SK-N-MC (cell line): Measurements from ENCODE around the gene UPK1A.
"Not testable (repeated sequence)": the region's sequence is repeated elsewhere in the genome, so short reads cannot be mapped to it uniquely, and the experiment has no call there.

Experiments used
- DNase-seq: peaks from one replicate; pipeline ENCODE4 v3.0.0-alpha.2; 2011; ENCODE audit warnings: low read depth, low spot score
- H3K27ac ChIP-seq: fragments of 200-600 bp; sonication (generic); 2 replicates; pipeline ENCODE4 v1.5.1; 2016; ENCODE audit warnings: mixed run types
- H3K36me3 ChIP-seq: fragments of 200-600 bp; sonication (generic); 2 replicates; pipeline ENCODE4 v1.6.1; 2017; ENCODE audit warnings: antibody characterized with exemption, low read length, mixed read lengths; ENCODE audit not compliant: insufficient read depth
- H3K4me3 ChIP-seq: fragments of 200-600 bp; sonication (generic); 2 replicates; pipeline ENCODE4 v1.5.1; 2016
- H3K9ac ChIP-seq: fragments of 200-600 bp; sonication (generic); 2 replicates; pipeline ENCODE4 v1.8.0; 2017; ENCODE audit warnings: mixed run types, mixed read lengths; ENCODE audit not compliant: insufficient read length
- H3K9me3 ChIP-seq: fragments of 200-600 bp; sonication (generic); 2 replicates; pipeline ENCODE4 v1.6.1; 2017; ENCODE audit warnings: low read depth, mild to moderate bottlenecking, antibody characterized with exemption, low read length, moderate library complexity, mixed read lengths
- EZH2 ChIP-seq: fragments of 200-600 bp; sonication (generic); IDR thresholded peaks from one replicate; pipeline ENCODE4 v1.6.1; 2017; ENCODE audit warnings: antibody characterized with exemption
- FOXP2 ChIP-seq: optimal IDR thresholded peaks from 2 replicates; pipeline ENCODE3; 2011; ENCODE audit warnings: mild to moderate bottlenecking, moderate library complexity; ENCODE audit not compliant: insufficient read depth; ENCODE audit errors: extremely low read length, control extremely low read depth
- POLR2AphosphoS5 ChIP-seq: IDR thresholded peaks from 2 replicates; pipeline ENCODE4 v1.6.1; 2012; ENCODE audit warnings: mild to moderate bottlenecking, low read depth, low read length, borderline replicate concordance

The UPK1A gene

GRCh38 chr19:35648017-35648961, 18.0 kb upstream of the UPK1A start, which contains the start of gene COX6B1:
COX6B1 (plus strand) TSS chr19:35648323; CDS start chr19:35651244, 2,921 bp downstream.
- peaks cover 4% of the 10 kb centered on the region; the same call in 1 of the 2 replicates for H3K36me3 ChIP-seq
- peak; percentile 90 for DNase-seq
- H3K9me3 ChIP-seq, result no peaks in the 10 kb centered on the region
- H3K4me3 ChIP-seq, result peak within 1 kb of the TSS; percentile 97
- peak within 1 kb of the TSS; percentile 84 for H3K9ac ChIP-seq
- peak within 1 kb of the TSS; percentile 85; the same call in 1 of the 2 replicates for H3K27ac ChIP-seq
- peak; percentile 97 for TF ChIP-seq POLR2AphosphoS5
- no peak for TF ChIP-seq EZH2

- Histone ChIP-seq H3K9ac (no peak overlapping the region), H3K27ac (no peak overlapping the region), H3K4me3 (no peak overlapping the region), H3K36me3 (peaks cover 21% of the 10 kb centered on the region), H3K9me3 (no peaks in the 10 kb centered on the region)
- TF ChIP-seq POLR2AphosphoS5 (no peak), FOXP2 (no peak), EZH2 (no peak)
- DNase-seq, result no peak
Observed at GRCh38 chr19:35650581-35650980, 15.7 kb upstream of the UPK1A start.

DNA sequence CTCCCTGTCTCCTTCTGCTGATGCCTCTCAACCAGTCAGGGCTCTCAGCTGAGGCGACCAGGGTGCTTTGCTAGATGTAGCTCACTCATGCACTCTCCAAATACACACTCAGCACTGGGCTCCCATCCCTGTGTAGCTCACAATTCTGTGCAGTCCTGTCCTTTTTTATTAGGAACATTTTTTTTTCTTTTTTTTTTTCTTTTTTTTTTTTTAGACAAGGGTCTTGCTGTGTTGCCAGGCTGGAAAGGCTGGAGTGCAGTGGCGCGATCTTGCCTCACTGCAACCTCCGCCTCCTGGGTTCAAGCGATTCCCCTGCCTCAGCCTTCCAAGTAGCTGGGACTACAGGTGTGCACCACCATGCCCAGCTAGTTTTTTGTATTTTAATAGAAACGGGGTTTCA, 11.5 kb upstream of the UPK1A start:
- DNase-seq, H3K27ac ChIP-seq, H3K9ac ChIP-seq, H3K9me3 ChIP-seq, H3K4me3 ChIP-seq: not testable (repeated sequence)
- H3K36me3 ChIP-seq, result peaks cover 48% of the 10 kb centered on the region

- TF ChIP-seq EZH2 (no peak), POLR2AphosphoS5 (no peak), FOXP2 (no peak)
- Histone ChIP-seq H3K36me3 (peaks cover 48% of the 10 kb centered on the region), H3K27ac (no peak overlapping the region), H3K4me3 (no peak overlapping the region), H3K9ac (no peak overlapping the region), H3K9me3 (no peaks in the 10 kb centered on the region)
- DNase-seq, result no peak
Observed at GRCh38 chr19:35655600-35655999, 10.7 kb upstream of the UPK1A start.

GRCh38 chr19:35656700-35657099, 9.6 kb upstream of the UPK1A start:
- TF ChIP-seq EZH2, result no peak
- no peak overlapping the region for H3K4me3 ChIP-seq

GRCh38 chr19:35657904-35658700, 8.2 kb upstream of the UPK1A start:
- no peak overlapping the region for H3K9ac ChIP-seq
- TF ChIP-seq POLR2AphosphoS5 (no peak), EZH2 (no peak), FOXP2 (no peak)
- H3K36me3 ChIP-seq, result peaks cover 44% of the 10 kb centered on the region
- no peak overlapping the region for H3K4me3 ChIP-seq
- no peak overlapping the region for H3K27ac ChIP-seq
- no peak for DNase-seq
- no peaks in the 10 kb centered on the region for H3K9me3 ChIP-seq

More at GRCh38 chr19:35656700-35657099, 9.6 kb upstream of the UPK1A start:
- H3K9me3 ChIP-seq, result no peaks in the 10 kb centered on the region
- DNase-seq, result no peak
- H3K9ac ChIP-seq, result no peak overlapping the region
- no peak overlapping the region for H3K27ac ChIP-seq
- H3K36me3 ChIP-seq, result peaks cover 44% of the 10 kb centered on the region

DNA sequence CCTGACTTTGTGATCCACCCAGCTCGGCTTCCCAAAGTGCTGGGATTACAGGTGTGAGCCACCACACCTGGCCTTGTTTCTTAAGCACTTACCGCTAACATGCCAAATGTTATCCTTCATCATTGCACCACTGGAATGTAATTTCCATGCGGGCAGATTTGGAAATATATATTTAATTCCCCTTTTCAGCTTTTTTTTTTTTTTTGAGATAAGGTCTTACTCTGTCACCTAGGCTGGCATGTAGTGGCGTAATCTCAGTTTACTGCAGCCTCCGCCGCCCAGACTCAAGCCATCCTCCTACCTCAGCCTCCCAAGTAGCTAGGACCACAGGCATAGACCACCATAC, 4.3 kb upstream of the UPK1A start:
- H3K9me3 ChIP-seq, result no peaks in the 10 kb centered on the region
- no peak overlapping the region for H3K4me3 ChIP-seq
- H3K27ac ChIP-seq, result no peak overlapping the region
- peaks cover 15% of the 10 kb centered on the region; the same call in 1 of the 2 replicates for H3K36me3 ChIP-seq
- no peak overlapping the region for H3K9ac ChIP-seq
- TF ChIP-seq POLR2AphosphoS5, result no peak
- TF ChIP-seq EZH2, result no peak
- no peak for TF ChIP-seq FOXP2
- DNase-seq, result no peak

- Histone ChIP-seq H3K36me3 (no peaks in the 10 kb centered on the region), H3K9ac (no peak overlapping the region), H3K9me3 (no peaks in the 10 kb centered on the region), H3K27ac (no peak overlapping the region), H3K4me3 (no peak overlapping the region)
- TF ChIP-seq EZH2, result no peak
- no peak for DNase-seq
Observed at GRCh38 chr19:35663981-35664380, 2.3 kb upstream of the UPK1A start.

DNA sequence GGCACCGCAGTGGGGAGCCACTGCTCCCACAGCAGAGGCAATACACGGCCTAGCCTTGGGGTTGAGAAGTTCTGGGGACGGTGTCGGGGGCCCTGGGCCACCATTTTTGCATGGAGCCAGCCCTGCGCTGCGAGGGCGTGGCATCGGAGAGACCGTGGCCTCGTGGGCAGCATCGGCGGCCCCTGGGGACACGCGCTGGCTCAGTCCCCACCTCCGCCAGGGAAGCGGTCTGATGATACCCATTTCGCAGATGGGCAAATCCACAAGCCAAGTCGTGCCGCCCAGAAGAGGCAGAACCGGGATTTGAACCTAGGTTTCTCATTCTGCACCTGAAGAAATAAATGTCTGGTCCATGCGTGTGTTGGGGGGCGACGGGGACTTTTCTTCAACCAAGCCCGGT, 1.2 kb upstream of the UPK1A start:
- TF ChIP-seq POLR2AphosphoS5 (no peak), FOXP2 (no peak), EZH2 (no peak)
- Histone ChIP-seq H3K27ac (no peak overlapping the region), H3K9ac (no peak overlapping the region), H3K4me3 (no peak overlapping the region), H3K9me3 (no peaks in the 10 kb centered on the region), H3K36me3 (no peaks in the 10 kb centered on the region)
- DNase-seq, result no peak
